ENCODE data around the gene C2CD2.

The C2CD2 gene

DNA sequence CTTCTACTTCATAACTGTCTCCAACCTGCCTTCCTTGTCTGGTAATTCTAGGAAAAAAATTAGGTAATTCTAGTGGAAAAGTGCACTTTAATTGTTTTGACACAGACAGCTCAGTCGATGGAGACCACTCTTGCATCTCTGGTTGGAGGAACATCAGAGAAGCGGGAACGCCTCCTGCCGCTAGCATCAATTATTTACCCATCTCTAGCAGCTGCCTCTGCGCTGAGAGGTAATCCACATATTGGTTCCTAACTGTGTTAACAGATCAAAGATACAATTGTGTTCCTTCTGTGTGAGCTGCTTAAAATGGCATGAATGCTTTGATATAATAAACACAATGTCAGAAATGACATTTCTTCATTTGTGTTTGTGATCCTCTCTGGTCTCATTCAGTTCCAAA, 33.3 kb downstream of the C2CD2 start:
- Histone ChIP-seq H3K36me3 (ENCODE audit: control insufficient read depth, low read length) (peaks cover 23% of the 10 kb centered on the region), H3K27ac (ENCODE audit: low read depth, low read length) (no peak overlapping the region), H3K4me3 (ENCODE audit: low read length) (0 out of 2 replicates have a peak overlapping the region, but pooled peaks have one; percentile 32), H3K27me3 (ENCODE audit: control insufficient read depth, low read length) (no peaks in the 10 kb centered on the region), H3K9me3 (ENCODE audit: control insufficient read depth, insufficient read depth, low read length) (no peaks in the 10 kb centered on the region), H3K4me1 (ENCODE audit: control insufficient read depth, low read length) (peaks cover 51% of the 10 kb centered on the region), H3K9me2 (replicated peaks; ENCODE audit: control insufficient read depth, low read length) (no peaks in the 10 kb centered on the region), H4K20me1 (ENCODE audit: control insufficient read depth, insufficient read depth, low read depth, low read length) (no peaks in the 10 kb centered on the region), H3K4me2 (ENCODE audit: low read length) (peak overlapping the region; percentile 84), H3K79me2 (ENCODE audit: control insufficient read depth, low read length) (peaks cover 25% of the 10 kb centered on the region), H3F3A (ENCODE audit: control insufficient read depth, insufficient read depth) (peaks cover 17% of the 10 kb centered on the region)
- no peak for TF ChIP-seq EZH2phosphoT487 (IDR thresholded peaks at IDR 0.05; ENCODE audit: borderline replicate concordance, low read length)
- TF ChIP-seq, protein P1, sequence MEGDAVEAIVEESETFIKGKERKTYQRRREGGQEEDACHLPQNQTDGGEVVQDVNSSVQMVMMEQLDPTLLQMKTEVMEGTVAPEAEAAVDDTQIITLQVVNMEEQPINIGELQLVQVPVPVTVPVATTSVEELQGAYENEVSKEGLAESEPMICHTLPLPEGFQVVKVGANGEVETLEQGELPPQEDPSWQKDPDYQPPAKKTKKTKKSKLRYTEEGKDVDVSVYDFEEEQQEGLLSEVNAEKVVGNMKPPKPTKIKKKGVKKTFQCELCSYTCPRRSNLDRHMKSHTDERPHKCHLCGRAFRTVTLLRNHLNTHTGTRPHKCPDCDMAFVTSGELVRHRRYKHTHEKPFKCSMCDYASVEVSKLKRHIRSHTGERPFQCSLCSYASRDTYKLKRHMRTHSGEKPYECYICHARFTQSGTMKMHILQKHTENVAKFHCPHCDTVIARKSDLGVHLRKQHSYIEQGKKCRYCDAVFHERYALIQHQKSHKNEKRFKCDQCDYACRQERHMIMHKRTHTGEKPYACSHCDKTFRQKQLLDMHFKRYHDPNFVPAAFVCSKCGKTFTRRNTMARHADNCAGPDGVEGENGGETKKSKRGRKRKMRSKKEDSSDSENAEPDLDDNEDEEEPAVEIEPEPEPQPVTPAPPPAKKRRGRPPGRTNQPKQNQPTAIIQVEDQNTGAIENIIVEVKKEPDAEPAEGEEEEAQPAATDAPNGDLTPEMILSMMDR (IDR thresholded peaks at IDR 0.05; ENCODE audit: low read depth, low read length, poor library complexity, severe bottlenecking), result no peak

DNA sequence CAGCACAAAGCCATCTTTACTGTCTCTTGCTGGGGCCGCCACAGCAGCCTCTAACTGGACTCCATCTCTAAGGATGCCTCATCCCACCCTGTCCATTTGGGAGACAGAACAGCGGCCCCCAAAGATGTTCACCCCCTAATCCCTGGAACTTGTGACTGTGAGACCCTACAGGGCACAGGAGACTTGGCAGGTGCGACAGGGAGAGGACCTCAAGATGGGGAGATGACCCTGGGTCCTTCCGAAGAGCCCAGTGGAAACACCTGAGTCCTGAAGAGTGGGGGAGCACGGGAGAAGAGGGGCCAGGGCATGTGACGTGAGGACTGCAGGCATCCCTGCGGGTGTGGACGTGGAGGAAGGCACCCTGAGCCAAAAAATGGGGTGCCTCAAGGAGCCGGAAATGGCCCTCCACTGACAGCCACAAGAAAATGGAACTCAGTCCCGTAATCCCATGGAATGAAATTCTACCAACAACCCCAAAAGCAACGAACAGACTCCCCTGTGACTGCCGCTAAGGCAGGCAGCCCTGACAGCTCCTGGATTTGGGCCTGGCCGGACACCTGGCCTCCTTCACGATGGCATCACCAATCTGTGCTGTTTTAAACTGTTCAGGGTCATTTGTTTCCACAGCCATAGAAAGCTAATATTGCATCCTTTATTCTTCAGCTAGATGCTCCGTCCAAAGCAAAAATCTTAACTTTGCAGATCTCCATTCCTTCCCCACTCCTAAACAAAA, 34.0 kb downstream of the C2CD2 start:
- Histone ChIP-seq H3K4me2 (ENCODE audit: low read length) (no peak overlapping the region), H3K9me3 (ENCODE audit: control insufficient read depth, insufficient read depth, low read length) (no peaks in the 10 kb centered on the region), H3K9me2 (replicated peaks; ENCODE audit: control insufficient read depth, low read length) (no peaks in the 10 kb centered on the region), H3K4me1 (ENCODE audit: control insufficient read depth, low read length) (peaks cover 45% of the 10 kb centered on the region), H3K79me2 (ENCODE audit: control insufficient read depth, low read length) (peaks cover 18% of the 10 kb centered on the region), H4K20me1 (ENCODE audit: control insufficient read depth, insufficient read depth, low read depth, low read length) (no peaks in the 10 kb centered on the region), H3F3A (ENCODE audit: control insufficient read depth, insufficient read depth) (peaks cover 16% of the 10 kb centered on the region), H3K4me3 (ENCODE audit: low read length) (no peak overlapping the region), H3K27me3 (ENCODE audit: control insufficient read depth, low read length) (no peaks in the 10 kb centered on the region), H3K27ac (ENCODE audit: low read depth, low read length) (no peak overlapping the region), H3K36me3 (ENCODE audit: control insufficient read depth, low read length) (peaks cover 23% of the 10 kb centered on the region)
- TF ChIP-seq, protein P1 (IDR thresholded peaks at IDR 0.05; ENCODE audit: low read depth, low read length, poor library complexity, severe bottlenecking), result no peak

- Histone ChIP-seq H4K20me1 (ENCODE audit: control insufficient read depth, insufficient read depth, low read depth, low read length) (no peaks in the 10 kb centered on the region), H3K4me3 (ENCODE audit: low read length) (no peak overlapping the region), H3K27ac (ENCODE audit: low read depth, low read length) (no peak overlapping the region), H3K36me3 (ENCODE audit: control insufficient read depth, low read length) (peaks cover 23% of the 10 kb centered on the region), H3K4me1 (ENCODE audit: control insufficient read depth, low read length) (peaks cover 34% of the 10 kb centered on the region), H3K79me2 (ENCODE audit: control insufficient read depth, low read length) (peaks cover 10% of the 10 kb centered on the region), H3K9me2 (replicated peaks; ENCODE audit: control insufficient read depth, low read length) (no peaks in the 10 kb centered on the region), H3K9me3 (ENCODE audit: control insufficient read depth, insufficient read depth, low read length) (no peaks in the 10 kb centered on the region), H3F3A (ENCODE audit: control insufficient read depth, insufficient read depth) (peaks cover 12% of the 10 kb centered on the region), H3K4me2 (ENCODE audit: low read length) (no peak overlapping the region), H3K27me3 (ENCODE audit: control insufficient read depth, low read length) (no peaks in the 10 kb centered on the region)
- TF ChIP-seq, protein P1 (IDR thresholded peaks at IDR 0.05; ENCODE audit: low read depth, low read length, poor library complexity, severe bottlenecking), result no peak
- no peak for TF ChIP-seq EZH2phosphoT487 (IDR thresholded peaks at IDR 0.05; ENCODE audit: borderline replicate concordance, low read length)
Observed at GRCh38 chr21:41918561-41919358, 35.1 kb downstream of the C2CD2 start.
